Retinal pigment epithelial cell (primary cell): ENCODE results near the gene SRRM1.

Experiments
- DNase-seq: peaks from one replicate; pipeline ENCODE4 v3.0.0-alpha.2; 2010; ENCODE audit warnings: low read depth
- H3K4me3 ChIP-seq: 2 replicates; pipeline ENCODE4 v1.5.1; 2011; ENCODE audit warnings: mild to moderate bottlenecking, low read length, control low read depth, moderate library complexity
- CTCF ChIP-seq: conservative IDR thresholded peaks from 2 replicates; pipeline ENCODE4 v1.5.1; 2011; ENCODE audit warnings: low read depth, low read length, control low read depth, inconsistent platforms

Gene SRRM1

GRCh38 chr1:24643363-24644099, 429 bp downstream of the SRRM1 start:
- H3K4me3 ChIP-seq, result peak overlapping the region; percentile 93
- no peak for TF ChIP-seq CTCF
- DNase-seq, result no peak

- no peak for DNase-seq
- no peak for TF ChIP-seq CTCF
- H3K4me3 ChIP-seq, result peak overlapping the region; percentile 93
Observed at GRCh38 chr1:24644100-24644384, 940 bp downstream of the SRRM1 start.

GRCh38 chr1:24648919-24649318, 5.8 kb downstream of the SRRM1 start:
- H3K4me3 ChIP-seq, result no peak overlapping the region
- DNase-seq, result no peak
- TF ChIP-seq CTCF, result no peak

GRCh38 chr1:24652382-24652781, 9.3 kb downstream of the SRRM1 start:
- no peak overlapping the region for H3K4me3 ChIP-seq
- TF ChIP-seq CTCF, result no peak
- no peak for DNase-seq

- no peak for DNase-seq
- no peak overlapping the region for H3K4me3 ChIP-seq
Observed at GRCh38 chr1:24654010-24654409, 10.9 kb downstream of the SRRM1 start.

GRCh38 chr1:24656046-24656445, 12.9 kb downstream of the SRRM1 start:
- TF ChIP-seq CTCF, result no peak
- H3K4me3 ChIP-seq, result no peak overlapping the region
- DNase-seq, result no peak

More at GRCh38 chr1:24654010-24654409, 10.9 kb downstream of the SRRM1 start:
- TF ChIP-seq CTCF, result no peak

- no peak overlapping the region for H3K4me3 ChIP-seq
- TF ChIP-seq CTCF, result no peak
- no peak for DNase-seq
Observed at GRCh38 chr1:24657781-24658180, 14.7 kb downstream of the SRRM1 start.
